Activated CD4-positive, alpha-beta memory T cell treated with anti-CD3 and anti-CD28 coated beads for 36 hours (primary cell): ENCODE data around the gene PFDN1. TPM values are rescaled to one million over a fixed set of nuclear protein-coding genes. Genes with fewer than 3 reads are reported as not detected.

ENCODE experiments used
- CTCF ChIA-PET: fragments of 350-600 bp; sonication (Branson Sonifier 250); formaldehyde crosslinking; loops from one replicate; lab custom pipeline; 2021; ENCODE audit warnings: antibody characterized with exemption, inconsistent platforms; lab: Charles Lee
- POLR2A ChIA-PET: fragments of 350-600 bp; sonication (Branson Sonifier 250); formaldehyde crosslinking; loops from one replicate; lab custom pipeline; 2021; ENCODE audit warnings: antibody characterized with exemption; lab: Charles Lee
- DNase-seq: peaks from one replicate; pipeline ENCODE4 v3.0.0-alpha.2; 2020
- H3K27ac Mint-ChIP-seq: one replicate; pipeline ENCODE4 v1.8.0; 2021; ENCODE audit warnings: mixed read lengths
- H3K27me3 Mint-ChIP-seq: one replicate; pipeline ENCODE4 v1.8.0; 2021; ENCODE audit warnings: mixed read lengths
- H3K36me3 Mint-ChIP-seq: one replicate; pipeline ENCODE4 v1.8.0; 2021; ENCODE audit warnings: mixed read lengths
- H3K4me1 Mint-ChIP-seq: one replicate; pipeline ENCODE4 v1.8.0; 2021; ENCODE audit warnings: low read depth, mixed read lengths
- H3K4me3 Mint-ChIP-seq: one replicate; pipeline ENCODE4 v1.8.0; 2021; ENCODE audit warnings: mild to moderate bottlenecking, mixed read lengths
- H3K9me3 Mint-ChIP-seq: one replicate; pipeline ENCODE4 v1.8.0; 2021; ENCODE audit warnings: mixed read lengths
- intact Hi-C: fragments of 100-400 bp; cut with micrococcal nuclease; formaldehyde crosslinking; loops from one replicate; pipeline ENCODE4 v1.15.1; 2023
- total RNA-seq, 2 experiments: library from RNA; stranded (reverse); gene quantifications; one replicate each; pipeline ENCODE4 v1.2.3, GENCODE V29; 2021

The PFDN1 gene
- total RNA-seq, 2 experiments from 2014 or later = 50.1 to 54.6 TPM

DNA sequence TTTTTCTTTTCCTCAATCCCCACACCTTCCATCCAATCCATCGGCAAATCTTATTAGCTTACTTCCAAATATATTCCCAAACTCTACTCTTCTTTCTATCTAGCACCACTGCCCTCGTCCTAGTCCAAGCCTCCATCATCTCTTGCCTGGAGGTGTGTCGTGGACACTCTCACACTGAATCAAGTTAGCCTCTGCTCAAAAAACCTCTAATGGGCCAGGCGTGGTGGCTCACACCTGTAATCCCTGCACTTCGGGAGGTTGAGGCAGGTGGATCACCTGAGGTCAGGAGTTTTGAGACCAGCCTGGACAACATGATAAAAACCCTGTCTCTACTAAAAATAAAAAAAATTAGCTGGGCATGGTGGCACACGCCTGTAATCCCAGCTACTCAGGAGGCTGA is 46.2 kb downstream of the PFDN1 start:
- peaks cover 57% of the 10 kb centered on the region for H3K4me1 Mint-ChIP-seq
- ChIA-PET POLR2A (no interaction called here), CTCF (interaction anchor here (3.4 to 8.2 kb wide), 2 partner anchors 15 to 95 kb away, joined by 21 to 89 read pairs; no protein-coding TSS in a partner anchor)
- H3K4me3 Mint-ChIP-seq = no peak overlapping the region
- intact Hi-C loops = no loop called here
- DNase-seq = no peak
- no peak overlapping the region for H3K27ac Mint-ChIP-seq
- no peaks in the 10 kb centered on the region for H3K27me3 Mint-ChIP-seq
- no peaks in the 10 kb centered on the region for H3K9me3 Mint-ChIP-seq
- H3K36me3 Mint-ChIP-seq = peaks cover 26% of the 10 kb centered on the region

- ChIA-PET POLR2A (no interaction called here), CTCF (interaction anchor here (3.4 to 8.2 kb wide), 2 partner anchors 14 to 96 kb away, joined by 21 to 89 read pairs; no protein-coding TSS in a partner anchor)
- Mint-ChIP-seq H3K4me3 (no peak overlapping the region), H3K36me3 (peaks cover 28% of the 10 kb centered on the region), H3K4me1 (peaks cover 57% of the 10 kb centered on the region), H3K9me3 (no peaks in the 10 kb centered on the region), H3K27me3 (no peaks in the 10 kb centered on the region), H3K27ac (no peak overlapping the region)
- intact Hi-C loops = no loop called here
- peak; percentile 40 for DNase-seq
Observed at GRCh38 chr5:140255460-140256157, 47.3 kb downstream of the PFDN1 start.

DNA sequence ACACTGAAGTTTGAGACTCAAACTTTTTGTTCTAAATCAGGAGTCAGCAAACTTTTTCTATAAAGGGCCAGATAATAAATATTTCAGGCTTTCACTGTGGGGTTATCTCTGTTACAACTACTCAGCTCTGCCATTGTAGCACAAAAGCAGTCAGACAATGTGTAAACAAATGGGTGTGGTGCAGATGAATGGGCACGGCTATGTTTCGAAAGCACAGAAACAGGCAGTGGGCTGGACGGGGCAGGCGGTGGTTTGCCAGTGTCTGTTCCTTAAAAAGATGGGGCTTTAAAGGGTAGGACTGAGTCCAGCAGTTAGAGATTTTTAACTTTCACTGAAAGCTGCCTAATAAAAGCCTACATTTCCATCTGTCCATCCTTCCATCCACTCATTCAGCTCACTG is 48.9 kb downstream of the PFDN1 start:
- DNase-seq = no peak
- intact Hi-C loops = loop anchor here (5.0 kb wide), 1 partner anchor 308 kb away; the partner anchor contains the start of genes APBB3 and SLC35A4
- peaks cover 54% of the 10 kb centered on the region for H3K4me1 Mint-ChIP-seq
- CTCF ChIA-PET = interaction anchor here (1.7 to 8.2 kb wide), 3 partner anchors 12 to 98 kb away, joined by 7 to 89 read pairs (median 35); partner anchors contain the start of gene HBEGF
- H3K9me3 Mint-ChIP-seq = no peaks in the 10 kb centered on the region
- no peak overlapping the region for H3K4me3 Mint-ChIP-seq
- peaks cover 19% of the 10 kb centered on the region for H3K36me3 Mint-ChIP-seq
- H3K27ac Mint-ChIP-seq = no peak overlapping the region
- H3K27me3 Mint-ChIP-seq = no peaks in the 10 kb centered on the region
- POLR2A ChIA-PET = no interaction called here

DNA sequence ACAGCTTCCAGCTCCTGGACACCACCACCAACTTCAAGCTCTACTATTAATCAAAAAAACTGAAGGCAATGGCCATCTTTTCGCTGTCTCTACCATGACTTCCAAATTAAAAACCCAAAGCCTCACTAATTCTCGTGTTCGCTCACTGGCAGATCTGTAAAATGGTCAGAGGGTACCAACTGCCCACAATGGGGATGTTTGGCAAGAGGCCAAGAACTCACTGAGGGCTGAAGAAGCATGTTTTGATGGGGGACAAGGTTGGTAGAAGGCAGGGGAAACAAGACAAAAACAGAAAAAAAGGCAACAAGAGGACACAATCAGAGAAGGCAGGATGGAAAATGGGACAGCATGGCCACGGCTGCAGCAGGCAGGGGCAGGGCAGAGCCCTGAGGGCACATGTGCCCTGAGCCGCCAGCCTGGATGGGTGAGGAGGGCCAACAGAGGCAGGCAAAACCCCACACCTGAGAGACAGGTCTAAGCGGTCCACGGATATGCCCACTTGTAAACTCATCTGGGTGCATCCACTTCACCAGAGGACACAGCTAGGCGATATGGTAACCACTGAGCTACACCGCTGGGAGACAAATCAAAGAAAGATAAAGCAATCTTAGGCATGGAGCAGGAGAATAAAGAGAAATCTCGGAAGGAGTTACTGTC is 50.3 kb downstream of the PFDN1 start:
- intact Hi-C loops = loop anchor here (5.0 kb wide), 1 partner anchor 310 kb away; the partner anchor contains the start of genes APBB3 and SLC35A4
- no peak overlapping the region for H3K4me3 Mint-ChIP-seq
- peaks cover 8% of the 10 kb centered on the region for H3K36me3 Mint-ChIP-seq
- DNase-seq = no peak
- no peaks in the 10 kb centered on the region for H3K27me3 Mint-ChIP-seq
- H3K27ac Mint-ChIP-seq = peak overlapping the region; percentile 73
- POLR2A ChIA-PET = interaction anchor here (0.8 to 1.8 kb wide), 2 partner anchors 9 to 92 kb away, joined by 3 to 7 read pairs; no protein-coding TSS in a partner anchor
- CTCF ChIA-PET = interaction anchor here (0.7 to 8.2 kb wide), 8 partner anchors 9 to 114 kb away, joined by 3 to 89 read pairs (median 6); partner anchors contain the start of gene HBEGF
- no peaks in the 10 kb centered on the region for H3K9me3 Mint-ChIP-seq
- peaks cover 41% of the 10 kb centered on the region for H3K4me1 Mint-ChIP-seq

- intact Hi-C loops = loop anchor here (1.0 to 5.0 kb wide), 5 partner anchors 8 to 311 kb away; partner anchors contain the start of genes APBB3, HBEGF, PFDN1 and SLC35A4
- peaks cover 7% of the 10 kb centered on the region for H3K36me3 Mint-ChIP-seq
- ChIA-PET POLR2A (interaction anchor here (0.6 to 1.8 kb wide), 3 partner anchors 10 to 115 kb away, joined by 3 to 7 read pairs (median 4); no protein-coding TSS in a partner anchor), CTCF (interaction anchor here (0.7 to 8.2 kb wide), 7 partner anchors 10 to 104 kb away, joined by 3 to 89 read pairs (median 6); partner anchors contain the start of gene HBEGF)
- no peaks in the 10 kb centered on the region for H3K9me3 Mint-ChIP-seq
- H3K27ac Mint-ChIP-seq = peak overlapping the region; percentile 73
- peaks cover 41% of the 10 kb centered on the region for H3K4me1 Mint-ChIP-seq
- DNase-seq = peak; percentile 90
- no peaks in the 10 kb centered on the region for H3K27me3 Mint-ChIP-seq
- H3K4me3 Mint-ChIP-seq = no peak overlapping the region
Observed at GRCh38 chr5:140251527-140251973, 51.4 kb downstream of the PFDN1 start.

DNA sequence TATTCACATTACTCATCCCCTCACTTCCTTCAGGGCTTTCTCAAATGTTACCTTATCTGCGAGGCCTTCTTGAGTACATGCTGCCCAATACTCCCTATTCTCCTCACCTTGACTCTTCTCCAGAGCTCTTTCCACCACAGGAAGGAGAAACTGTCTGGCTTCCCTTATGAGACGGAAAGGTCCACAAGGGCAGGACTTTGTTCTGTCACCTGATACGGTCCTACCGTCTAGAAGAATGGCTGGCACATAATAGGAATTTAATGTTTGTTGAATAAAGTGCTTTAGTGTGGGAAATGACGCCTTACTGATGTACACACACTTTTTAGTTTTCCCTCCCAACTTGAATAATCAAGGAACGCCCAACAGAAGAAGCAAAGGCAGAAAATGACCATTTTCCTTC is 52.5 kb downstream of the PFDN1 start:
- intact Hi-C loops = loop anchor here (2.0 to 5.0 kb wide), 3 partner anchors 16 to 312 kb away; partner anchors contain the start of genes APBB3, HBEGF and SLC35A4
- H3K4me1 Mint-ChIP-seq = peaks cover 45% of the 10 kb centered on the region

DNA sequence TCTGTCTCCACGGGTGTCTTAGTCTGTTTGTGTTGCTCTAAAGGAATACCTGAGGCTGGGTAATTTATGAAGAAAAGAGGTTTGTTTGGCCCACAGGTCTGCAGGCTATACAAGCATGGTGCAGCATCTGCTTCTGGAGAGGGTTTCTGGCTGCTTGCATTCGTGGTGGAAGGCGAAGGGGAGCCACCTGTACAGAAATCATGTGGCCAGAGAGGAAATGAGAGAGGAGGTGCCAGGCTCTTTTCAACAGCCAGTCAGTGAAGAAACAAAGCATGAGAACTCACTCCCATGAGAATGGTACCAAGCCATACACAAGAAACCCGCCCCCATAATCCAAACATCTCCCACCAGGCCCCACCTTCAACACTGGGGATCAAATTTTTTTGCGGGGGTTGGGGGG is 53.4 kb downstream of the PFDN1 start:
- CTCF ChIA-PET = interaction anchor here (1.0 to 14.1 kb wide), 5 partner anchors 8 to 103 kb away, joined by 3 to 744 read pairs (median 36); partner anchors contain the start of gene HBEGF
- Mint-ChIP-seq H3K36me3 (peaks cover 14% of the 10 kb centered on the region), H3K4me3 (no peak overlapping the region), H3K9me3 (no peaks in the 10 kb centered on the region), H3K27me3 (no peaks in the 10 kb centered on the region), H3K4me1 (peaks cover 52% of the 10 kb centered on the region), H3K27ac (peak overlapping the region; percentile 21)
- DNase-seq = peak; percentile 33
- POLR2A ChIA-PET = no interaction called here
- intact Hi-C loops = no loop called here

More for the DNA sequence above, 52.5 kb downstream of the PFDN1 start:
- Mint-ChIP-seq H3K27me3 (no peaks in the 10 kb centered on the region), H3K36me3 (peaks cover 7% of the 10 kb centered on the region), H3K27ac (peak overlapping the region; percentile 3), H3K4me3 (no peak overlapping the region), H3K9me3 (no peaks in the 10 kb centered on the region)
- POLR2A ChIA-PET = no interaction called here
- CTCF ChIA-PET = interaction anchor here (0.6 to 8.2 kb wide), 6 partner anchors 9 to 113 kb away, joined by 3 to 89 read pairs (median 20); partner anchors contain the start of gene HBEGF
- DNase-seq = no peak

DNA sequence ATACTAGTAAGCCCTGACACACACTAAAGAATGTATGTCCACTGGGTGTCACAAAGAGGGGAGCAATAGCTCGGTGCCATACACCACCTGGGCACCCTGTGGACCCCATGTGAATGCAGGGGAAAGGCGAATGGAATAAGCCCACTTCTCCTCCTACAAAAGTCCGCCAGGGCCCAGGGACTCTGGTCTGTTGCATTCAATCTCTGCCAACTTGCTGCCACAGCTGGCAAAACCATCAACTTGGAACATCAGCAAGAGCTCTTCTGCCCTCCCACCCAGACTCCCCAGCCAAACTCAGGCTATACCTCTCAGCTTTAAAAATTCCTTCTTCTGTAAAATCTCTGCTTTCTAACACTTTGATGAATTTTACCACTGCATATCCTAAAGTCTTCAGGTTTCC is 54.5 kb downstream of the PFDN1 start:
- DNase-seq = no peak
- CTCF ChIA-PET = interaction anchor here (0.9 to 14.1 kb wide), 2 partner anchors 100 to 124 kb away, joined by 3 to 744 read pairs; partner anchors contain the start of gene HBEGF
- H3K27ac Mint-ChIP-seq = no peak overlapping the region
- POLR2A ChIA-PET = no interaction called here
- intact Hi-C loops = no loop called here
- peaks cover 53% of the 10 kb centered on the region for H3K4me1 Mint-ChIP-seq
- no peak overlapping the region for H3K4me3 Mint-ChIP-seq
- H3K36me3 Mint-ChIP-seq = peaks cover 16% of the 10 kb centered on the region
- no peaks in the 10 kb centered on the region for H3K9me3 Mint-ChIP-seq
- no peaks in the 10 kb centered on the region for H3K27me3 Mint-ChIP-seq

DNA sequence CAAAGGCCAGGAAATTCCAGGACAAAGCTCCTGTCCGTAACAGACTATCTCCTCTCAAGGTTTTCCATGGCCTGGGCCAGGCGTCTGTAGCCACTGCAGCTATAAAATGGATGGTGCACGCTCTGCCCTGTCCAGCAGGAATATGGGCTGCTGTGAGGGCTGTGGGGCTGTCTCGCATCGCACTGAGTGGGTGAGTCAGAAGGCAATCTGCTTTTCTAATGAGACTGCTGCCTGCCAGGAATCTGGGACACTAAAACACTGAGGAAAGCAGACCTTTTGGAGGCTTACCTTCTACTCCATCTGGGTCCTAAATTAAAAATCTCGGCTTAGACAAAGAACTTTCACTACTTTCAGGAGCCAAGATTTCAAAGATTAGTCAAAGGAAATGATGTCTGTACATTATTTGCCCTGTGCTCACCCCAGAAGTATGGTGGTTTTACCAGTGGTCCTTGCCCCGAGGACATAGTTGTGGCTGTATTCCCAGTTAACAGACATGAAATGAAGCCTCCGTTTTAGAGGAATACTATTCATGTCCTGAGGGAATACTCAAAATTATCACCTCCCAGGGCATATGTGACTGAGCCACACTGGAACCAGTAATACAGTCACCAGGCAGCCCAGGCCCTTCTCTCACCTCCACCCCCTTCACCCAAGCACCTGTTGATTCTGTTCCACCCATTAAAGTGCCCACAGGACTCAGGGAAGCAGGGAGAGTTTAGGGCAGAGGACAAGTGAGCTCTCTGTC is 56.4 kb downstream of the PFDN1 start:
- POLR2A ChIA-PET = no interaction called here

GRCh38 chr5:140245926-140246325 is 57.0 kb downstream of the PFDN1 start:
- Mint-ChIP-seq H3K27me3 (no peaks in the 10 kb centered on the region), H3K27ac (no peak overlapping the region), H3K9me3 (no peaks in the 10 kb centered on the region), H3K36me3 (peaks cover 11% of the 10 kb centered on the region), H3K4me3 (no peak overlapping the region), H3K4me1 (peaks cover 31% of the 10 kb centered on the region)
- ChIA-PET CTCF (interaction anchor here (1.0 to 14.1 kb wide), 6 partner anchors 8 to 117 kb away, joined by 3 to 744 read pairs (median 48); partner anchors contain the start of genes HBEGF, PFDN1 and SLC4A9), POLR2A (no interaction called here)
- intact Hi-C loops = no loop called here
- DNase-seq = no peak

More for the DNA sequence above, 56.4 kb downstream of the PFDN1 start:
- DNase-seq = no peak
- peaks cover 13% of the 10 kb centered on the region for H3K36me3 Mint-ChIP-seq
- intact Hi-C loops = no loop called here
- no peak overlapping the region for H3K27ac Mint-ChIP-seq
- no peaks in the 10 kb centered on the region for H3K27me3 Mint-ChIP-seq
- H3K9me3 Mint-ChIP-seq = no peaks in the 10 kb centered on the region
- peaks cover 35% of the 10 kb centered on the region for H3K4me1 Mint-ChIP-seq
- CTCF ChIA-PET = interaction anchor here (0.6 to 14.1 kb wide), 7 partner anchors 7 to 117 kb away, joined by 3 to 744 read pairs (median 29); partner anchors contain the start of genes HBEGF, PFDN1 and SLC4A9
- no peak overlapping the region for H3K4me3 Mint-ChIP-seq

GRCh38 chr5:140245341-140245740 is 57.6 kb downstream of the PFDN1 start:
- DNase-seq = no peak
- Mint-ChIP-seq H3K4me1 (peaks cover 28% of the 10 kb centered on the region), H3K27ac (no peak overlapping the region), H3K27me3 (no peaks in the 10 kb centered on the region), H3K9me3 (no peaks in the 10 kb centered on the region), H3K4me3 (no peak overlapping the region), H3K36me3 (peaks cover 11% of the 10 kb centered on the region)
- ChIA-PET POLR2A (interaction anchor here (0.9 kb wide), 1 partner anchor 105 kb away, joined by 3 read pairs; no protein-coding TSS in a partner anchor), CTCF (interaction anchor here (0.8 to 14.1 kb wide), 18 partner anchors 8 to 480 kb away, joined by 3 to 744 read pairs (median 10); partner anchors contain the start of genes ANKHD1, HBEGF, PFDN1 and SLC4A9)
- intact Hi-C loops = no loop called here
